ENCODE data around the gene RGR.

The RGR gene

DNA sequence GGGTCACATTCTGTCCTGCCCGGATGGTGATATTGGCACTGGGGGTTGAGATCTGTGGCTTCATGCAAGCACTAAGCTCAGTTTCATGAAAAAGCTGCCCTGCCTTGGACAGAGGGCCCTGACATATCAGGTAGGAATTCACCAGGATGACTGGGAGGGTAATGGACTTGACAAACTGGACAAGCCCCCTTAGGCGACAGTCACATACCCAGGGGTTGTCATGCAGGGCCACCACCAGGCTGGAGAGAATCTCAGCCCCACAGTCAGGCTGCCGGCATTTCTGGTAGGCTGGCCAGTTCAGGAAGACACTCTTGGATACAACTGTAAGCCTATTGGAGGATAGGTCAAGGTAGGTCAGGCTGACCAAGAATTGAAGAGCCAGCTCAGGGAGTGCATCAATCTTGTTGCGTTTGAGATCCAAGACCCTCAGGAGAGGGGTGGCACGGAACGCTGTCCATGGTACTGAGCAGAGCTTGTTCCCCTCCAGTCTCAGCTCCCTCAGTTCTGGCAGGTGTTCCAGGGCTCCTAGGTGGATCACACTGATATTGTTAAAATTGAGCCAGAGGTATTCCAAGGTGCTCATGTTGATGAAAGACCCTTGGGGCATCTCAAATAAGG lies 20.3 kb upstream of the RGR start:
- no peak for DNase-seq

DNA sequence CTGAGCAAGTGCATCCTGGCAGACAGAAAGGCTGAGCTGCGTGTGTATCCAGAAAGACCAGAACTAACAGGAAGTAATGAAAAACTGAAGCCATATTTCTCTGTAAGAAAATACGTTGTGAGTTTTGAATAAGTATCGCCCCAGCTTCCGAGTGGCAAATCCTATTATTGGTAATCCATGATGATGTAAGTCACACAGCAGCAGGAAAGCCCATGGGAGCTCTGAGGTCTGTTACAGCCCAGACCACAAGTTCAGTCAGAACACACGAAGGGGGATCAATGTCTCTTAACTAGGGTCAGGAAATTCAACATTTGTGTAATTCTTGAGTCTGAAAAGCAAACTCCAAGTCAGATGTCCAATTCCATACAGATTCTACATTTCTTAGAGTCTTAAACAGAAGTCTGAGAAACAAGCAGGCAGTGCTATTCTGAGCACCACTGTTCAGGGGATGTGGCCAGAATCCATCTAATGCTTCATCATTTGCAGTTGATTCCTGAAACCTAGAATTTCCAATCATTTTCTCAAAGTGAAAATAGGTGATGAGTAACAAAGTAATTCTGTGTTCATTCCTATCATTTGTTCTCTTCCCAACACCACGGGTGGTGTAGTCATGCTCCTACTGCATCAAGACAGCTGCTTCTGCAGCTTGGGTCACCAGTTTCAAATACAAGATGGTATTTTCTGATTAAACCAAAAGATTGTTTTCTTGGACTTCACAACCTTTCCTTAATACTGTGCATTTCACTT lies 19.3 kb upstream of the RGR start, which contains the start of gene LRIT2:
Gene LRIT2, minus strand, starts transcription at position 118 of the 747 bp plus-strand sequence. Its CDS starts 24 bp downstream, at position 94.
- no peak for DNase-seq

DNA sequence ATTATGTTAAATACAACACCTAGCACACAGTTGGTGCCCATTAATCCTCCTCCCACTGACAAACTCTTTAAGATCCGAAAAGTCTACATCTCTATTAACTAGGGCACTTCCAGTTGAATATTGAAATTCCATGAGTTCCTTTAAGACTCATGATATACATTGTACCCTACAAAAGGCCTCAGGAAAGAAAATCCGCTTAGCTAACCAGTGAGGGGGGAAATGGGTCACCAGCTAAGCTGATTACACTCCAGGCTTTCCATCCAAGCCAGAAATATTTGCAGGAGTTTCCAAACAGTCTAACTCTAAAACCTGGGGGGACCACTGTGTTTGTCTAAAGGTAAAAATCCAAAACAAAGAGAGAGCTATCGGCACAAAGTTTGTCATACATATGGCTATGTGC lies 18.2 kb upstream of the RGR start:
- no peak for DNase-seq

DNA sequence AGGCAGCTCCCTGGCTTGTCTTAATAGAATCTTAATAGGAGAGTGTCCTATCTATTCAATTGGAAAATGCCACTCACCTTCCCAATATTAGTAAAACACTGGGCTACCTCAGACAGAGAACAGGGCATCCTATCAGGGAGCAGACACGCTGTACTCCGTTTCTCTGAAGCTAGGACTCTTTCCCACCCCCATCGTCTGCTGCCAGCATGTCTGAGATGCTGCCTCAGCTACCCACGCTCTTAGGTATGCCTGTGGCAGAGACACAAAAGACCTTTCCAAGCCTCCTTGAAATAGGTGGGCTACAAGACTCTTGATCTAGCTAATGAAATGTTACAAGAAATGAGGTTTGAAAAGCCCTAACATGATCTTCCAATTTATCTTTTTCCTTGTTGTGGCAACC lies 17.0 kb upstream of the RGR start:
- no peak for DNase-seq

DNA sequence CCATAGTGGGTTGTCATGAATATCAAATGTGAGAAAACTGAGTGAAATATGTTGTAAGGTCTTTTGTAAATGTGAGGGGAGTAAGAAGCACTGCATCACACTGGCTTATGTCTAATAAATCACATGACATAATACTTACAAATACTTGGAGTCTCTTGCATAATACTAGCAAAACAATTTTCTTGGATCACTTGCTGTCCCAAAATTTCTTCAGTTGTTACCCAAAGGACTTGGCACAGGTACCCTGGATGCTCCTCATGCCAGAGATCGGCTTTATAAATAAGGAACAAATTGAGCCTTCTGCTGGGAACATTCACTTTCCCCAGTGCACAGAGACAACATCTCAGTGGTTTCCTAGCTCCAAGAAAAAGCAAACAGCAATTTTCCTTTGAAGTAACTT lies 14.5 kb upstream of the RGR start:
- no peak for DNase-seq

DNA sequence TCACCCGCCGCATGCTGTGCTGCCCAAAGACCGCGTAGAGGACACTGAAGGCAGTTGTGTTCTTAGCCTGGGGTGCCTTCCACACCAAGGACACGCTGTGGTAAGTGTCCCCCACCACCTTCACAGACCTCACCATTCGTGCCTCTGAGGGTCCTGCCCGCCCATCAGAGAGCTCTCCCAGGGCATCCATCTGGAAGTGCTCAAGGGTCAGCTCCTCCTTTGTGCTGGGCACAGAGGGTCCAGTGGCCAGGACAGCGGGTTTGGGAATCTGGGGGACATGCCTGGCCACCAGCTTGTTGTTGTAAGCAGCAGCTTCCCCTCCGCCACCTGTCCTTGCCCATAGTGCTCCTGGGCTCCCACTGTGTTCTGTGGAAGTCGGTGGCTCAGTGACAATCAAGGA lies 12.5 kb upstream of the RGR start:
- no peak for DNase-seq

DNA sequence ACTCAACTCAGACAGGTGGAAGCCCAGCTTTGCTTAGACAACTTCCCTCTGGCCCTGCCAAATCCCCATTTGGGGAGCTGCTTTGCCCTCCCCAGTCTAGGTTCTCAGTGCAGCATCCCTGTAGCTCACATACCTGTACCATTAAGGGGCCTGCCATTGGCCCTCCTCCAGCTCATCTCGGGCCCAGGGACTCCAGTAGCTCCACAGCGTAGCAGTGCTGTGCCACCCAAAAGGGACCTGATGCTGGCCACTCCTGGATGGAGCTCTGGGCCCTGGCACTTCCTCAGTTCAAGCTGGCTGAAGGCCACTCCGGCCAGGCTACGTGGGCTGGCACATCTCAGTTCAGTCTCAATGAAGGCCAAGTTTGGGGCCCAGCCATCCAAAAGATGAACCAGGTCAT lies 10.9 kb upstream of the RGR start:
- no peak for DNase-seq

DNA sequence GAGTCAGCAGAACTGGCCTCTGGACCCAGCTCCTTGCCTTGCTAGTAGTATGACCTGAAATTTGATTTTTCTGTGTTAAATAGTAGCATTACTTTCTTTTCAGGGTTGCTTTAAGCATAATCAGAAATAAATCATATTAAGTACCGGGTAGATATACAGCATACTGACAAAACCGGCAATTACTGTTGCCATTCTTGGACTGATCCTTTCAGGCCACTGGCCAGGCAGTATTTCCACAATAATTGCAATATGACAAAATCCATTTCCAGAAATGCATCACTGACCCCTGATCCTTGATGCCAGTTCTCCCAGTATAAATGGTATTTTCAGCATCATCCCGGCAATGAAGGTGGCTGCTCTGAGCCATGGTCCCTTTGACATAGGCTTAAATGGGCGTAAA lies 10.4 kb upstream of the RGR start:
- DNase-seq: no peak

DNA sequence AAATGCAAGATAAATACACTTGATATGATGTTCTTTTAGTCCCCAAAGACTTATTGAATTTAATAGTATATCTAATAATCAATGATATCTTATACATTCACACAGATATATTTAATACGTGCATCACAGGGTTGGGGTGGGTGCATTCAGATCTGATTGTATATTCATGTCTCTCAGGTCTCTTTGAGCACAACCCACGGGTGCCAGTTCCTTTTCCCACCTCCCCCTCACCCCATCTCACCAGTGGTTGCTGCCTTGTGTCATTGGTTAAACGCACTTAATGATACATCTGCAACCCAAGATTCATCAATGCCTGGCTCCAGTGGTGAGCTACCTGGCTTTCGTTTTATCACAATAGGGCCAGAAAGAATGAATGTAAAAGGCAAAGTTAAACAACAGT lies 9.8 kb upstream of the RGR start:
- no peak for DNase-seq

DNA sequence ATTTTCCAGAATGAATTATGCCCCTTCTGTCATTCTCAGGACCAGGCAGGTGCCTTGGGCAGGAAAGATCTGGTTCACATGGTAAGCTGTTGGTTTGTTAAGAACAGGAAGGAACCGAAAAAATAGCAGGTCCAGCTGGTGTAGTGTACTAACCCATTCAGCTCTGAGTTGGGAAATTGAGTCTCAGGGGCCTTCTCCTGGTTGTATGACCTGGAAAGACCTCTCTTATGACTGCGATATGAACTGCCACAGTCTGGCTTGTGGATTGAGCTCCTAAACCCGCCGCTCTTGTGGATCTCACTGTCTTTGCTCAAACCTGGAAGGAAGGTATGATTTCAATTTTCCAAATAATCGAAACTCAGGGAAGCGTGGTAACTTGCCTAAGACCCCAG lies 8.1 kb upstream of the RGR start:
- no peak for DNase-seq

DNA sequence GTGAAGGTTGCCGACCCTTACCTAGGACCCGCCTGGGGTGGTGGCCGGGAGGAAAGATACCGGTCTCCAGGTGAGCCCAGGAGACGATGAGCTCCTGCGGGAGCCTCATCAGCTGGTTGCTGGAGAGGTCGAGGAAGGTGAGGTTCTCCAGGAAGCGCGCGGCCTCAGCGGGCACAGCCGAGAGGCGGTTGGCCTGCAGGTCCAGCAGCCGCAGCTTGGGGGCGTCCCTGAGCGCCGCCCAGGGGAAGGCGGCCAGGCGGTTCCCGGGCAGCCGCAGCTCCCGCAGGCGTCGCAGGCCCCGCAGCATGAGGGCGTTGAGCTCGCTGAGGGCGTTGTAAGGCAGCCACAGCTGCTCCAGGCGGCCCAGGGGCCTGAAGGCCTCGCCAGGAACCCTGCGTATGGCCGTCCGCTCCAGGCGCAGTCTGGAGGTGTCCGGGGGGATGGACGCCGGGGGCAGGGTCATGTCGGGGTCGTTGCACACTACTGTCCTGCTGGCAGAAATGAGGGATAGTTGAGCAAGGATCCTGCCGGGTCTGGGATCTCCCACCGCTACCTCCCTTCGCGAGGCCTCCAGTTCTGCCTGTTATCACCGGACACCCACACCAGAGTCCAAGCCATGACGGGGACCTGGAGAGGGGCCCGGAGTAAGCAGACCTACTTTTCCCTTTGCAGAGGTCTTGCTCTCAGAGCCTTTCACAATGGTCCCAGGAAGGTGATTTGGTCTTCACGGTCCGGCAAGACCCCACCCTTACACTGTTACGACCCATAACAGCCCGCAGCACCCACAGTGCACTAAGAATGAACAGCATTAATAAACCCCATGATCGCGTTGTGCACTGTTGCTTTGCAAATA lies 7.4 kb upstream of the RGR start:
- no peak for DNase-seq

DNA sequence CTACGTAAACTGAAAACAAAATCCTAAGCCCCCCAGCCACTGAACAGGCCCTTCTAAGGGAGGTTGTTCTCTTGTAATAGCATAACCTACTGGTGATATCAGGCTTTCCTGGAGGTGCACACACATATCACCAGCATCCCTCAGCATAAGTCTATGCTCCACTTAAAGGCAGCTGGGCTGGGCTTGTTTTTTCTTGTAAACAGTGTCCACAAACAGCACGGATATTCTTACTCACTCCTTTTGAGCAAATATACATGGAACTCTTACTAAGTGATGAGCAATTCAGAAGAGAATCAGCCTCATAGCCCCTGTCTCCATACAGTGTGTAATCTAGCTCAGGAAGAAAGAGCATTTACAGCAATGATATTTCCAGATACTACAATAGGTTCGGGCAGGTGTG lies 5.9 kb upstream of the RGR start:
- DNase-seq: no peak

DNA sequence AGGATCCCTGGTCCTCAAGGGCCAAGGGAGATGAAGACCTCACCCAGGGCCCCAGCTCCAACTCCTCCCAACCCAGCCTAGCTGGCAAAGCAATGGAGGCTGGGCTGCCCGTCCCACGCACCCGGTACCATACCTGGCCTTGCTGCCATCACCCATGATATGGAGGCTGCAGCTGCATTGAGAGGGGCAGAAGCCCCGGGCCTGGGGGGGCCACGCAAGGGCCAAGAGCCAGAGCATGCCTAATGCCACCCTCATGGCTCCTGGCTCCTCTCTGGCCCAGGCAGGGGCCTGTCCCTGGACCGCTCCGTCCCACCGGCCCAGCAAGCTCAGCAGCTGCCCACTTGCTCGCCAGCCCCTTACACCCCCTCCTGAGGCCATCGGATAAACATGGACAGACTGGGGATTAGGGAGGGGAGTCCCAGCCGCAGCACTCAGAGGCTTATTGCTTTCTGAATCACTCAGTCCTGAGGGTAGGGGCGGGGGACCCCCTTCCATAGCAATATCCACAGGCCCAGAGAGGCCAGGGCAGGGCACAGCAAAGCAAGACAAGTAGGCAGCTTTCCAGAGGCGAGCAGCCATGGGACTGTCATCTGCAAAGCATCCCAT lies 3.6 kb upstream of the RGR start, which contains the start of gene LRIT1:
Gene LRIT1, minus strand, starts transcription at position 362 of the 606 bp plus-strand sequence. Its CDS starts 107 bp downstream, at position 255.
- DNase-seq: no peak

DNA sequence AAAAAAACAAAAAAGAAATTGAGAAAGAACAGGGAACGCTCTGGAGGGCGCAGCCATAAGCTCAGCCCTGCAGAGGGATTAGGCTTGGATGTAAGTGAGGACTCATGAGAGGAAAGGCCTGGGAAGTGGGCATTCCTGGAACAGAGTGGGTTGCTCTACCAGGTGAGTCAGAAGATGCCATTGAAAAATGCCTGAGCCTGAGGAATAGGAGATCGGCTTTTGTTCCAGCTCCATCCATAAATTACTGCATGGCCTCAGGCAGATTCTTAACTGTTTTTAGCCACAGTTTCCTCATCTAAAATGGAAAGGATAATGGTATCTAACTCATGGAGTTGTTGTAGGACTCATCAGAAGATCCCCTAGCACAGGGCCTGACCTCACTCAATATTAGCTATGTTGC lies 1.1 kb upstream of the RGR start:
- DNase-seq: no peak

DNA sequence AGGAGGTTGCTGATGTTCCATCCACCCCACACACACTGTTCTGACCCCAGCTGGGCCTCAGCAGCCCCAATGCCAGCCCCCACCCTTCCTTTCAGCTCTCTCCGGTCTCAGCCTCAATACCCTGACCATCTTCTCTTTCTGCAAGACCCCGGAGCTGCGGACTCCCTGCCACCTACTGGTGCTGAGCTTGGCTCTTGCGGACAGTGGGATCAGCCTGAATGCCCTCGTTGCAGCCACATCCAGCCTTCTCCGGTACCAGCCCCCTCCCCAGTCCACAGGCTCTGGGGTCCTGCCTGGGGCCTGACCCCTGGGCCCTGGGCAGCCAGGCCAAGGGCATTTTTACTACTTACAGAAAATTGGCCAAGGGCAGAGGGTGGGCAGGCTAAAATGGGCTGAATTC lies 2.6 kb downstream of the RGR start:
- DNase-seq: no peak

DNA sequence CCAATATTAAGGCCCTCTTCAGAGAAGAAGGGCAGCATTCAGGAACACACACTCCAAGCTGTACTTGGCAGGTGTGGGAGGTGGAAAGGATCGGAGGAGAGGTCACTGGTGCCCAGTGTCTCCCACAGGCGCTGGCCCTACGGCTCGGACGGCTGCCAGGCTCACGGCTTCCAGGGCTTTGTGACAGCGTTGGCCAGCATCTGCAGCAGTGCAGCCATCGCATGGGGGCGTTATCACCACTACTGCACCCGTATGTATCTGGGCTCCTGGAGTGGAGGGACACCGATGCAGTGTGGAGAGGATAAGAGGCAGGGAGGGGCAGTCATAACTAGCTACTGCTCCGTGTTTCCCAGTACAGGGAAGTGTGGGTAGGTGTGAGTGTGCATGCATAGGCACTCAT lies 3.9 kb downstream of the RGR start:
- DNase-seq: no peak

DNA sequence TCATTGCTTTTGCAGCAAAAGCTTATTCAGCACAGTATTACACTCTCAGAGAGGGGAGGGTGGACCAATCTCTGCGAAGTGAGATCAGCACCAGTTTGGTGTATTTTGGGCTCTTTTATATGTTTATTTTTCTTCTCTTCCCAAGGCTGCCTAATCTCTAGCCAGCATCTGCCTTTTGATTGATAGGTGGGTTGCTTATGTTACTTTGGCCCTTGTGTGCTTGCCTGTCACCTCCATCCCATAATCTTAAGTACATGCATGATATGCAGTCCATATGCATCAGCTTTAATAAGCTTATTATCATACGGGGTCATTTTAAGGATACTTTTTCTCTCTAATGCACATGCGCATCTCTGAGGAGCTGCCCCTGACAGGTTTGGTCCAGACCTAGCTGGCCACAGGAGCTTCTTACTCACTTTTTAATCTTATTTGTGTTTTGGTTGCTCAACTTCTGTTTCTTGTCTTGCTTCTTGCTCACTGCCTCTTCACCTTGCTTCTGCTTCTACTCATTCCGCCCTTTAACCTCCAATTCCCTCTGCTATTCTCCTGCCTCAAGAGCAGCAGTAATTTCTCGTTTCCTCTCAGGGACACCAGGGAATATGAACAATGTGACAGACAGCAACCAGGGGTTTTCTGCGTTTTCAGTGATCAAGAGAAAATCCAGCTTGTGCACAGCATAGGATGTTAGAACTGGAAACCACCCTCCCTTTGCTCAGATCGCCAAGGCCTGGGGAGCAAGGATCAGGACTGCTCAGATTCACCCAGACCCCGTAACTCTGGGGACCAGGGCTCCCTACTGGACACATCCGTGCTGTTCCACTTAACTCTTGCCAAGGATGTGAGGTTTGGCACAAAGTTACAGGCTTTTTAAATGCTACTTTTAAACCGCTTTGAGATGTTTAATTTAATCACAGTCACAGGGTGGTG lies 10.0 kb downstream of the RGR start:
- no peak for DNase-seq

DNA sequence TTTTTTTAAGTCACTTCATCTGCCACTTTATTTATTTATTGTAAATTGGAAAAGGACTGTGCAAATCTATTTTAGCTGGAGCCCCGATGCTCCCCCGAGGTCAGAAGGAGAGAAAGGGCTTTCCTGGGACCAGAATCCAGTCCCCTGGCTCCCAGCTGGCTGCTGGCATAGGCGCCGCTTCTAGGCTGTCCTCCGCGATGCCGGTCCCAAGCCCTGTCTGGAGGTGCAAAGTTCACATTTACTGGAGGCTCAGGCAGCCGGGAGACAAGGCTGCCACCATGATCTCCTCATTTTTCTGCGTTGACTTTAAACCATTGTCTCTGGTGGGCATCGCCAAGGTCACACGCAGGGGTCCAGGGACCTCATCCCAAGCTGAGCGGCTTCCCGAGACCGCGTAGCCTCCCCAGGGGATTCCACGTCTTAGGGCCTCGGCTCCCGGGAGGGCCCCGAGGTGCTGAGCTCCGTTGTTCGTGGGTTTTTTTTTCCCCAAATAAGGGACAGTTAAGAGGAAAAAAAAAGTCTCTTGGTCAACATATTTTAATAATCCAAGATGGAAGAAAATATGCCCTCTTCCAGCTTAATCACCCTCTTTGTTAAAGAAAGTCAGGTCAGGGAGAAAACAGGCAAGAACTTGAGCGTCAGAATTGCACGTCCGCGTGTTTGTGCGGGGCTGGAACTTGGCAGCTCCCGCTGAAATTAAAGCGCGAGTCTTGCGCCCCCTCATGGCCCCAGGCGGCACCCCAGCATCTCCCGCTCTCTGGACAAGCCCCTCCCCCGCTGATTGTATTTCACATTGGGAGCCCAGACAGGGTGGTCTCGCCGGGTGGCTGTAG lies 11.9 kb downstream of the RGR start:
- peak; percentile 50 for DNase-seq

DNA sequence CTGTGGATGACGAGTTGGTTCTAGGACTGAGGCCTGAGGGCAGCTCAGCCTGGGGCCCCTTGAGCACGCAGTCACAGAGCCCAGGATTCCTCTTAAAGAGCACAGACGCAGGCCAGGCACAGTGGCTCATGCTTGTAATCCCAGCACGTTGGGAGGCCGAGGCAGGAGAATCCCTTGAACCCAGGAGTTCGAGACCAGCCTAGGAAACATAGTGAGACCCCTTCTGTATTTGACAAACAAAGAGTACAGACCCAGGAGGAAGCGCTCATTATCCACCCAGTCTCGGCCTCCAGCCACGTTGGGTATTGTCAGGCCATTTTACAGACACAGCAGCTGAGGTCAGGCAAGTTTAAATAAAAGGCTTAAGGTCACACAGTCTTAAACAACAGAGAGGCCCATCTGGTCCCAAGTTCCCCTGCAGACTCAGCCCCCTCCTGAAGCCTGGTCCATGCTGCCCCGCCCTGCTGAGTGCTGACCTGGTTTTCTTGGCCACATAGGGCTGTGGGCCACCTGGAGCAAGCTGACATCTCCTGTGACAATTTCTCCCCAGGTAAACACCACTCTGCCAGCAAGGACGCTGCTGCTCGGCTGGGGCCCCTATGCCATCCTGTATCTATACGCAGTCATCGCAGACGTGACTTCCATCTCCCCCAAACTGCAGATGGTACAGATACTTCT lies 12.6 kb downstream of the RGR start:
- no peak for DNase-seq

DNA sequence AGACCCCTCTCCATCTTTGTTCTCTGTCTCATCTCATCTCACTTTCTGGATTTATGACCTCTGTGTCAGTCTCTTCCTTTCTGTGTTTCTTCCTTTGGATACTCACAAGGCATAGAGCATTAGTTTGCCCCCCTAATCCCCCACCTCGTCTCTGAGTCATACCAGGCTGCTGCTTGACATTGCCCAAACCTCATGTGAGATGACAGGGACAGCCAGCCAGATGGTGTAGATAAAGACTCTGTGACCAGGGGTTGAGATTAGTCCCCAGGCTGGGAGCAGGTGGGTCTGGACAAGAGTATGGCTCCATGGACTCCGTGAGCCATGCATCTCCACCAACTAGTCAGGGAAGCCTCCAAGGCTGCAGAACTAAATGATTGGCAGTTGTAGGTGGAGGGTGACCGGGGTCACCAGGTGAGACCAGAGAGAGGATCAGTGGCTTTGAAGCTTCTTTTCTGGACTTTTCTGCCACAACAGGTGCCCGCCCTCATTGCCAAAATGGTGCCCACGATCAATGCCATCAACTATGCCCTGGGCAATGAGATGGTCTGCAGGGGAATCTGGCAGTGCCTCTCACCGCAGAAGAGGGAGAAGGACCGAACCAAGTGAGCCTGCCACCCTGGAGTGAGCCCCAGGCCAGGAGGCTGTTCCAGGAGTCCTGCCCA lies 13.3 kb downstream of the RGR start:
- DNase-seq: no peak
